NT2/D1 (cell line): ENCODE results near the gene TMBIM1.

ENCODE experiments used
- DNase-seq: peaks from one replicate; pipeline ENCODE4 v3.0.0-alpha.2; 2011; ENCODE audit warnings: low read depth, low spot score
- H3K27me3 ChIP-seq: 2 replicates; pipeline ENCODE4 v1.6.0; 2011; ENCODE audit warnings: mild to moderate bottlenecking; ENCODE audit not compliant: insufficient read length, insufficient read depth
- H3K36me3 ChIP-seq: 2 replicates; pipeline ENCODE4 v1.6.1; 2011; ENCODE audit warnings: mild to moderate bottlenecking, low read length, mixed read lengths; ENCODE audit not compliant: insufficient read depth, insufficient read length
- H3K4me1 ChIP-seq: 2 replicates; pipeline ENCODE4 v1.5.1; 2011; ENCODE audit not compliant: insufficient read depth, insufficient read length
- H3K4me3 ChIP-seq: 2 replicates; pipeline ENCODE4 v1.5.1; 2011; ENCODE audit warnings: low read depth; ENCODE audit not compliant: insufficient read length
- H3K9ac ChIP-seq: 2 replicates; pipeline ENCODE4 v1.6.0; 2011; ENCODE audit warnings: low read depth; ENCODE audit not compliant: insufficient read length
- H3K9me3 ChIP-seq: 2 replicates; pipeline ENCODE4 v1.5.1; 2011; ENCODE audit warnings: mild to moderate bottlenecking, low read length; ENCODE audit not compliant: insufficient read depth
- SUZ12 ChIP-seq: IDR thresholded peaks from 2 replicates; pipeline ENCODE4 v1.6.1; 2011; ENCODE audit not compliant: insufficient read length, insufficient read depth; ENCODE audit errors: extremely low read depth
- YY1 ChIP-seq: IDR thresholded peaks from 2 replicates; pipeline ENCODE4 v1.6.1; 2011; ENCODE audit not compliant: insufficient read length, insufficient read depth
- ZNF274 ChIP-seq: IDR thresholded peaks from 2 replicates; pipeline ENCODE4 v1.6.1; 2011; ENCODE audit warnings: mild to moderate bottlenecking, low read depth, low read length

TMBIM1 gene

DNA sequence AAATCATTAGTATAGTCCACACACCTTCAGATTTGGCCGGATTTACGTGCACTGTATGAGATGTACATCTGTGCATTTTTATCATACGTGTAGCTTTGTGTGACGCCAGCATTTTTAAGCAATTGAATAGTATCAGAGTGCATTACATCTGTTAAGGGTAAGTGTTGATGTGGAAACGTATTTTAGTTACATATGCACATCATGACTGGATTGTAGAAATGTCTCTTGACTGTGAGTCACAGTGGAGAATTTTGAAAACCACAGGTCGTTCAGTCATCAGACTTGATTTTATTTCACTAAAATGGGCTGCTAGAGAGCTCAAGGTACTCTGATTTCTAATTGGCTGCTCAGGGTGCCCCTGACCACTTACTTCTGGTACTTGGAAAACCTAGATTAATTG, 36.9 kb downstream of the TMBIM1 start:
- H3K9ac ChIP-seq: no peak overlapping the region
- DNase-seq: no peak
- no peak overlapping the region for H3K4me3 ChIP-seq
- H3K9me3 ChIP-seq: no peaks in the 10 kb centered on the region
- TF ChIP-seq YY1: no peak
- no peak for TF ChIP-seq ZNF274
- TF ChIP-seq SUZ12: no peak
- H3K36me3 ChIP-seq: peaks cover 61% of the 10 kb centered on the region
- H3K4me1 ChIP-seq: peaks cover 14% of the 10 kb centered on the region
- no peaks in the 10 kb centered on the region for H3K27me3 ChIP-seq

DNA sequence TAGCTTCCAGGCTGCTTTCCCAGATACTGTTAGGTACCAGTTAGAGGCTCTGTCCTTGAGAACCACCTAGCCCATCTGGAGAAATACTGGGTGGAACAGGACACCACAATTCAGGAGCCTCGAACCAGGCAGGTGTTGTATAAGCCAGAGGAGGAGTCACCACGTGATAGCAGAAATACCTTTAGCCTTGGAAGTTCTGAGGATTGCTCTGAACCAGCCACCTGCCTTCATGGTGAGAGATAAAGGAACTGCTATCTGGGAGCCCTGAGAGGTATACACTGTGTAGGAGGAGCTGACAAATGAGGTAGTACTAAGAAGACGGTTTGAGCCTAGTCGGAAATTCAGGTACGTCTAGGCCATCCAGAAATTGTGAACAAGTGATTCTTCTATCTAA, 39.1 kb downstream of the TMBIM1 start:
- DNase-seq: no peak
- TF ChIP-seq SUZ12 (no peak), YY1 (no peak), ZNF274 (no peak)
- Histone ChIP-seq H3K27me3 (no peaks in the 10 kb centered on the region), H3K4me3 (no peak overlapping the region), H3K9me3 (no peaks in the 10 kb centered on the region), H3K9ac (no peak overlapping the region), H3K36me3 (peaks cover 82% of the 10 kb centered on the region), H3K4me1 (no peaks in the 10 kb centered on the region)

DNA sequence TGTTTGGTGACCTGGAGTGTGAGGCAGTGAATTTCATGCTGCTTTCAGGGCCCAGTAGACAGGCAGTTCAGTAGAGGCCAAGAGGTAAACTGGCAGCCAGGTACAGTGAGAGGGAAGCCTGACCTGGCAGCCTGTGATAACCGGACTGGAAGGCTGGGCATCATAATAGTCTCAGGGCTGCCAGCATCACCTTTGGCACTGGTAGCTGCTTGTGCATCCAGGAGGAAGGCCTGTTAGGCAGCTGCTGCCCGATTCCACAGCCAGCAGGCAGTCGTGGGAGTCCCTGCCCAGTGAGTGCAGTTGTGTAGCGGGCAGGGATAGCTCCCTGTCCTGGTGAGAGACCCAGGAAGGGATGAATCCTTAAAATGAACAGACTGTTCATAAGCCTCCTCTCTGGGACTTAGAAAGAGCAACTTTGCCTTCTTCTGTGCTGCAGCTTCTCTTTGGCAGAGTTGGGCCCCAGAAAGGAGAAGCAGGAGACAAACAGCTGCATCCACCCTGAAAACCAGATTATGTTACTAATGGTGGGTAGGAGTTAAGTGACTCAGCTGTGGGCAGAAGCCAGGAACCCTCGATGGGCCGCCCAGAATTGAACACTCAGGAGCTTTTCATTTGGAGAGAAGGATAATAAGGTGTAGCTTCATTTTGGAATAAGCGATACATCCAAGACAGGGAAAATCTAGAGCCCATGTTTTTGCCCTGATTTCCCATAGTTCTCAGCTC, 39.6 kb downstream of the TMBIM1 start:
- no peak overlapping the region for H3K9ac ChIP-seq
- peaks cover 88% of the 10 kb centered on the region for H3K36me3 ChIP-seq
- H3K9me3 ChIP-seq: no peaks in the 10 kb centered on the region
- TF ChIP-seq ZNF274 (no peak), YY1 (no peak), SUZ12 (no peak)
- no peak overlapping the region for H3K4me3 ChIP-seq
- no peaks in the 10 kb centered on the region for H3K27me3 ChIP-seq
- DNase-seq: no peak
- H3K4me1 ChIP-seq: no peaks in the 10 kb centered on the region

DNA sequence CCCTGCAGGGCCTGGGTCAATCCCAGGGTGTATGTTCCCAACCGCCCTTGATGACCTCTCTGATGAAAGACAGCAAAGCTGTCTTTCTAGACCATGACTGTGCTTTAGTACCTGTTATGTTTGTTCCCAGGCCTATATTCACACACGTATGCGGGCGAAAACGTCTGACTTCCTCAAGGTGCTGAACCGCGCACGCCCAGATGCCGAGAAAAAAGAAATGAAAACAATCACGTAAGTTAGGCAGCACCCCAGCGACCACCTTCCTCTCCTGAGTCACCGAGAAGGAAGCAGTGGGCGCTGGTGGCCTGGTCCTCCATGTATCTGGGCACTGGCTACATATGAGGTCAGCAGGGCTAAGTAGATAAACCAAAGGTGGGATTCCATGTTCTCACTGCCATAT, 42.6 kb downstream of the TMBIM1 start:
- TF ChIP-seq YY1 (no peak), SUZ12 (no peak), ZNF274 (no peak)
- DNase-seq: no peak
- no peaks in the 10 kb centered on the region for H3K27me3 ChIP-seq
- peaks cover 98% of the 10 kb centered on the region for H3K36me3 ChIP-seq
- no peaks in the 10 kb centered on the region for H3K9me3 ChIP-seq
- no peak overlapping the region for H3K9ac ChIP-seq
- H3K4me3 ChIP-seq: no peak overlapping the region
- no peaks in the 10 kb centered on the region for H3K4me1 ChIP-seq

DNA sequence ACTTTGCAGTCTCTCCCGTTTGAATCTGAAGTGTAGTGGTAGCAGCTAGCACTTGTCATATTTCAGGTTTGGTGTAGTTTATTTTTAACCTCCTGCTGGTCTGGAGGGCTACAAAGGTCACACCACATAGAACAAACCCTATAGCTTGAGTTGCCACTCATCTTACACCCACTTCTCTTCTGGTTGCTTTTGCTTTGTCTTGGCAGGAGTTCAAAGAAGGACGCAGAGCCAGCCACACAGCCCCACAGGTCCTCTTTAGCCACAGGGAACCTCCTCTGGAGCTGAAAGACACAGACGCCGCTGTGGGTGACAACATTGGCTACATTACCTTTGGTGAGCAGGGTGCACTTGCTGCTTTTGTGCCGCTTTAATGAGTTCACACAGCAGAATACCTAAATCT, 47.1 kb downstream of the TMBIM1 start:
- no peak overlapping the region for H3K4me3 ChIP-seq
- TF ChIP-seq SUZ12: no peak
- TF ChIP-seq ZNF274: no peak
- no peak for TF ChIP-seq YY1
- peaks cover 96% of the 10 kb centered on the region for H3K36me3 ChIP-seq
- H3K4me1 ChIP-seq: no peaks in the 10 kb centered on the region
- H3K27me3 ChIP-seq: no peaks in the 10 kb centered on the region
- no peaks in the 10 kb centered on the region for H3K9me3 ChIP-seq
- DNase-seq: no peak
- no peak overlapping the region for H3K9ac ChIP-seq

DNA sequence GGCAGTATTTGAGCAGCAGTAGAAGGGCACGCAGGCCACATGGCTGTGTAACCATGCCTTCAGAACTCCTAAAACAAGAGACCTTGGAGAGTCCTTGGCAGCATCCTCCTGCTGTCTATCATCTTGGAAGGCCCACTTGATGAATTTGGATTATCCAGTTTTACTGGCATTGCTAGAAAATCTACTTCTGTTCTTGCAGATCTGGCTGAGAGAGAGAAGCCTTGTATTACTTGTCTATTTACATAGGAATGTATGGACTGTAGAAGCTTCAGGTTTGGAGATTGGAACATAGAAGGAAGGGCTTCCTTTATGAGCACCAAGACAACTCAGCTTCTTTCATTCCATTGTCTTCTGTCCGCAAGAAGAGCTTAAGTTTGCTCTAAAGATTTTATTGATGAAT, 47.6 kb downstream of the TMBIM1 start:
- no peak overlapping the region for H3K4me3 ChIP-seq
- H3K36me3 ChIP-seq: peaks cover 93% of the 10 kb centered on the region

DNA sequence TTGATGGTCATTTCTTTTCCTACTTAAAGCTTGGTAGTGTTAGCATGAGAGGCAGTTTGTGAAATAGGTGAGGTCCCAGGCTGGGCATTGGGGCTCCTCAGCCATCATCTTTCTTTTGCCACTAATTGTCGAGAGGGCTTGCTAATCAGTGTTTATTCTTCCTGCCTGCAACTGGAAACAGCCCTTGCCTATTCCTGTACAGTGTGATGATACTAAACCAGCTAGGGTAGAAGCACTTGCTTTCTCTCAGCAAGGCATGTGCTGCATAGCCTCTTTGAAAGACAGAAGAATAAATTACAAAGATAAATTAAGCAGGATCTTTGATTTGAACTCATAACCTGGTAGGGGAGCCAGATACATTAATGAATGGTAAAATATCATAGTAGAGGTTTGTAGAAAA, 48.1 kb downstream of the TMBIM1 start:
- peaks cover 91% of the 10 kb centered on the region for H3K36me3 ChIP-seq

More for the DNA sequence above, 47.6 kb downstream of the TMBIM1 start:
- no peak for DNase-seq
- Histone ChIP-seq H3K4me1 (no peaks in the 10 kb centered on the region), H3K27me3 (no peaks in the 10 kb centered on the region), H3K9me3 (no peaks in the 10 kb centered on the region), H3K9ac (no peak overlapping the region)
- TF ChIP-seq SUZ12 (no peak), ZNF274 (no peak), YY1 (no peak)

DNA sequence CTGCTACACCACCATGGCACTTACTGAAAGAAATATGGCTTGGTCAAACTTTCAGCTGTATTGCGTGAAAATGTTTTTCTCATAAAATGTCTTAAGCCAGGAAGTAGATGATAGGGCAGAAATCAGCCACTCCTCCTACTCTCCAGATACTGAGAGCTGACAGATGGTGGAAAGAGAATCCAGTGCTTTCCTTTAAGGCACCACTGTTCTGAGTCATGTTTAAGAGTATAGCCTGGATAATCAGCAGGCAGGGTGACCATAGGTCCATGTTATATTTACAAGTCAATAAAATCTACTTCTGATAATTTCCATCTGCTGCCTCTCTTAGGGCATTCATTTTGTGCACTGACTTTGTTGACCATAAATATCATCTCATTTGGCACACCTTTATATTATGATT, 53.4 kb downstream of the TMBIM1 start:
- Histone ChIP-seq H3K36me3 (peaks cover 88% of the 10 kb centered on the region), H3K9ac (no peak overlapping the region), H3K27me3 (no peaks in the 10 kb centered on the region), H3K4me1 (no peaks in the 10 kb centered on the region), H3K4me3 (no peak overlapping the region), H3K9me3 (no peaks in the 10 kb centered on the region)
- DNase-seq: no peak
- TF ChIP-seq ZNF274 (no peak), SUZ12 (no peak), YY1 (no peak)

More for the DNA sequence above, 48.1 kb downstream of the TMBIM1 start:
- Histone ChIP-seq H3K4me3 (no peak overlapping the region), H3K4me1 (no peaks in the 10 kb centered on the region), H3K9ac (no peak overlapping the region), H3K27me3 (no peaks in the 10 kb centered on the region), H3K9me3 (no peaks in the 10 kb centered on the region)
- TF ChIP-seq ZNF274 (no peak), SUZ12 (no peak), YY1 (no peak)
- no peak for DNase-seq
